Suprapubic skin (tissue), 4 donors: Measurements from ENCODE around the gene AMOTL1. TPM values are rescaled to one million over a fixed set of nuclear protein-coding genes. Genes with fewer than 3 reads are reported as not detected.
A peak's percentile ranks its signal among the peaks of the same experiment; 100 is the strongest.

Experiments used
- DNase-seq, 2 donors: peaks; one replicate each; pipeline ENCODE4 v3.0.0-alpha.2; 2019; ENCODE audit warnings: low spot score in 2 of 2
- H3K27ac ChIP-seq: fragments of 200-600 bp; sonication (generic); one replicate; pipeline ENCODE4 v1.5.1; 2019
- H3K27me3 ChIP-seq: fragments of 200-600 bp; sonication (generic); one replicate; pipeline ENCODE4 v1.5.1; 2019
- H3K36me3 ChIP-seq: fragments of 200-600 bp; sonication (generic); one replicate; pipeline ENCODE4 v1.5.1; 2019
- H3K4me1 ChIP-seq: fragments of 200-600 bp; sonication (generic); one replicate; pipeline ENCODE4 v1.5.1; 2019
- H3K4me3 ChIP-seq: fragments of 200-600 bp; sonication (generic); one replicate; pipeline ENCODE4 v1.5.1; 2019; ENCODE audit warnings: mild to moderate bottlenecking
- H3K9me3 ChIP-seq: fragments of 200-600 bp; sonication (generic); one replicate; pipeline ENCODE4 v1.5.1; 2019
- EP300 ChIP-seq: sonication (generic); formaldehyde crosslinking; IDR thresholded peaks from one replicate; pipeline ENCODE4 v1.6.1; 2017; ENCODE audit warnings: antibody characterized with exemption
- POLR2A ChIP-seq, 2 donors: fragments of 450-650 bp; IDR thresholded peaks; one replicate each; pipeline ENCODE4 v1.6.1; 2017; ENCODE audit warnings: antibody characterized with exemption in 2 of 2, mild to moderate bottlenecking in 2 of 2, moderate library complexity in 2 of 2
- POLR2AphosphoS5 ChIP-seq, 3 donors: sonication (generic); formaldehyde crosslinking; IDR thresholded peaks; one replicate each; pipeline ENCODE4 v1.6.1; 2017; ENCODE audit warnings: antibody characterized with exemption in 3 of 3
- WGBS: methylation state at CpG from one replicate; pipeline ENCODE4 v1.1.5; 2018; 5-methylcytosine and 5-hydroxymethylcytosine counted together
- total RNA-seq, 4 donors: library from RNA; depleted of rRNA; stranded (reverse); fragments of >200 nt; gene quantifications; one replicate each; pipeline ENCODE4 v1.1.0, GENCODE V29; 2016
- TF ChIP-seq, protein P1 (sequence below), 2 donors: fragments of 200-600 bp in 1 of 2; fragments of 450-650 bp in 1 of 2; sonication (generic) in 1 of 2; IDR thresholded peaks; one replicate each; pipeline ENCODE4 v1.5.1; 2016 to 2019; ENCODE audit warnings: antibody characterized with exemption in 2 of 2, mild to moderate bottlenecking in 1 of 2, moderate library complexity in 1 of 2

The AMOTL1 gene
- total RNA-seq, 4 donors from 2014 or later: 69.7 to 86.9 (median 79.4) TPM

DNA sequence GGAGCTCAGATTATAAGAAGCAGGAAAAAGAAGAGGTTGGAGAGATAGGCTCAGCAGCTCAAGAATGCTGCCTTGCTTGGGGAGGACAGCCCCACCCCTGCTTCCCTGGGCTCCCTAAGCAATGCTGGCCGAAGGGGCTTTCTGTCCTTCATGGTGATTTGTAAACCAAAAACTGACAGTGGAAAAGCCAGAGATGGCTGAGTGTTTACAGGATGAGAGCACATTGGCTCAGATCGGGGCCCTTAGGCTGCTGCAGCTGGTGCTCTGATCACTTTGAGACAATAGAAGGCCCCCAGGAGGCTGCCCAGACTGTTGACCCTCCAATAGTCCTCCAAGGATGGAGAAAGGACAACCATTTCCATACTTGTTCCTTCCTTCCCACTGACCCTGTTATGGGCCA is 28.8 kb upstream of the AMOTL1 start:
- no peak overlapping the region for H3K27ac ChIP-seq
- TF ChIP-seq EP300: no peak
- no peak for TF ChIP-seq POLR2A (IDR thresholded peaks at IDR 0.05)
- no peak for TF ChIP-seq POLR2AphosphoS5 (IDR thresholded peaks at IDR 0.05)
- TF ChIP-seq, protein P1, sequence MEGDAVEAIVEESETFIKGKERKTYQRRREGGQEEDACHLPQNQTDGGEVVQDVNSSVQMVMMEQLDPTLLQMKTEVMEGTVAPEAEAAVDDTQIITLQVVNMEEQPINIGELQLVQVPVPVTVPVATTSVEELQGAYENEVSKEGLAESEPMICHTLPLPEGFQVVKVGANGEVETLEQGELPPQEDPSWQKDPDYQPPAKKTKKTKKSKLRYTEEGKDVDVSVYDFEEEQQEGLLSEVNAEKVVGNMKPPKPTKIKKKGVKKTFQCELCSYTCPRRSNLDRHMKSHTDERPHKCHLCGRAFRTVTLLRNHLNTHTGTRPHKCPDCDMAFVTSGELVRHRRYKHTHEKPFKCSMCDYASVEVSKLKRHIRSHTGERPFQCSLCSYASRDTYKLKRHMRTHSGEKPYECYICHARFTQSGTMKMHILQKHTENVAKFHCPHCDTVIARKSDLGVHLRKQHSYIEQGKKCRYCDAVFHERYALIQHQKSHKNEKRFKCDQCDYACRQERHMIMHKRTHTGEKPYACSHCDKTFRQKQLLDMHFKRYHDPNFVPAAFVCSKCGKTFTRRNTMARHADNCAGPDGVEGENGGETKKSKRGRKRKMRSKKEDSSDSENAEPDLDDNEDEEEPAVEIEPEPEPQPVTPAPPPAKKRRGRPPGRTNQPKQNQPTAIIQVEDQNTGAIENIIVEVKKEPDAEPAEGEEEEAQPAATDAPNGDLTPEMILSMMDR (IDR thresholded peaks at IDR 0.05): no peak
- peaks cover 25% of the 10 kb centered on the region for H3K4me1 ChIP-seq
- no peaks in the 10 kb centered on the region for H3K9me3 ChIP-seq
- H3K4me3 ChIP-seq: no peak overlapping the region
- no peaks in the 10 kb centered on the region for H3K36me3 ChIP-seq
- no peaks in the 10 kb centered on the region for H3K27me3 ChIP-seq
- no peak for DNase-seq
- WGBS: 89% methylated on average over 2 of the region's 2 CpGs

- Histone ChIP-seq H3K36me3 (no peaks in the 10 kb centered on the region), H3K4me1 (peaks cover 25% of the 10 kb centered on the region), H3K27me3 (no peaks in the 10 kb centered on the region), H3K9me3 (no peaks in the 10 kb centered on the region), H3K4me3 (peak overlapping the region; percentile 62), H3K27ac (no peak overlapping the region)
- 1% methylated on average over 21 of the region's 82 CpGs for WGBS
- DNase-seq: peak in 1 of 2 donors; percentile 79
- TF ChIP-seq, protein P1 (IDR thresholded peaks at IDR 0.05): no peak
- TF ChIP-seq EP300 (no peak), POLR2A (IDR thresholded peaks at IDR 0.05) (no peak), POLR2AphosphoS5 (IDR thresholded peaks at IDR 0.05) (no peak)
Measured at GRCh38 chr11:94740083-94741021, 27.8 kb upstream of the AMOTL1 start.

DNA sequence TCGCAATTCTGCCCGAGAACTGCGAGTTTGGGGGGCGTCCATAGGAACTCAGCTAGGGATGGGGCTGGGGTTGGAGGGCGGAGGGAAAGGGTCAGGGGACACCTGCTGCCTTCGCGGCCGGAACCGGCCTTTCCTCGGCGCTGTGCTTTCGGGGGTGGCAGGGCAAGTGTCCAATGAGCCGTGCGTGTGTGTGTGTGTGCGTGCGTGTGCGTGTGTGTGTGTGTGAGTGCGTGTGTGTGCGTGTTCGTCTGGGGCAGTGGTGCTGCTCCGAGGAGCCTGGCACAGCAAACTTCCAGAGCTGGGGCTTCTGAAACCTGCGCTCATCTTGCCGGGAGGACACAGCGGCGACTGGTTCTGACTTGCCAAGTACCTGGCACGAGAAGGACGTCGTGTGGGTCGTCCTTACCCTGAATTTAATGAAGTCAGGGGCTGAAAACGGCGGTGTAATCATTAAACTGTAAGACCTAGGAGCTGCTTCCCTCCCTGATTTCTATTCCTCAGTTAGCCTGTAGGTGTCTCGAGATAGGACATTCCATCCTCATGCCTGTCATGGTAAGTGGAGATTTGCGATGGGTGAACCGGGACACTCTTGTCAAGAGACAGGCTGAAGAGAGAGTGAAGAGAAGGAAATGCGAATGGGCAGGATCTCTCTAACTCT is 27.0 kb upstream of the AMOTL1 start:
- Histone ChIP-seq H3K4me1 (peaks cover 25% of the 10 kb centered on the region), H3K27ac (no peak overlapping the region), H3K36me3 (no peaks in the 10 kb centered on the region), H3K9me3 (no peaks in the 10 kb centered on the region), H3K27me3 (no peaks in the 10 kb centered on the region), H3K4me3 (peak overlapping the region; percentile 62)
- TF ChIP-seq, protein P1 (IDR thresholded peaks at IDR 0.05): peak in 1 of 2 donors; percentile 57
- TF ChIP-seq EP300: no peak
- DNase-seq: no peak
- 0% methylated on average over 22 of the region's 35 CpGs for WGBS

- no peaks in the 10 kb centered on the region for H3K36me3 ChIP-seq
- 94% methylated on average over 2 of the region's 2 CpGs for WGBS
- no peak overlapping the region for H3K27ac ChIP-seq
- no peak for TF ChIP-seq EP300
- no peak for TF ChIP-seq POLR2AphosphoS5 (IDR thresholded peaks at IDR 0.05)
- no peak for TF ChIP-seq POLR2A (IDR thresholded peaks at IDR 0.05)
- TF ChIP-seq, protein P1 (IDR thresholded peaks at IDR 0.05): no peak
- no peak for DNase-seq
- H3K9me3 ChIP-seq: no peaks in the 10 kb centered on the region
- H3K4me3 ChIP-seq: no peak overlapping the region
- H3K27me3 ChIP-seq: no peaks in the 10 kb centered on the region
- peaks cover 36% of the 10 kb centered on the region for H3K4me1 ChIP-seq
Measured at GRCh38 chr11:94742665-94743064, 25.5 kb upstream of the AMOTL1 start.

- H3K4me1 ChIP-seq: peaks cover 37% of the 10 kb centered on the region
- no peak for DNase-seq
- no peak for TF ChIP-seq POLR2A (IDR thresholded peaks at IDR 0.05)
- no peak for TF ChIP-seq EP300
- no peak for TF ChIP-seq POLR2AphosphoS5 (IDR thresholded peaks at IDR 0.05)
- TF ChIP-seq, protein P1 (IDR thresholded peaks at IDR 0.05): no peak
- WGBS: 73% methylated on average over 3 of the region's 3 CpGs
- H3K9me3 ChIP-seq: no peaks in the 10 kb centered on the region
- no peak overlapping the region for H3K4me3 ChIP-seq
- H3K27me3 ChIP-seq: no peaks in the 10 kb centered on the region
- H3K36me3 ChIP-seq: no peaks in the 10 kb centered on the region
- no peak overlapping the region for H3K27ac ChIP-seq
Measured at GRCh38 chr11:94746721-94747120, 21.4 kb upstream of the AMOTL1 start.
